ENCODE results near the gene HSFX1.

GRCh38 chrX:149757206-149758067 lies 16.4 kb upstream of the HSFX1 start:
- TF ChIP-seq CTCF (conservative IDR thresholded peaks at IDR 0.05; ENCODE audit: low read length) (no peak), EZH2phosphoT487 (IDR thresholded peaks at IDR 0.05; ENCODE audit: borderline replicate concordance) (no peak)
